HG03025 (cell line): ENCODE results near the gene CCDC88C.

Experiments used
- ATAC-seq: cut with Tn5 transposase; IDR thresholded peaks from one replicate; pipeline ENCODE4 v1.9.1; 2021; ENCODE audit warnings: mild to moderate bottlenecking, moderate library complexity; ENCODE audit not compliant: unreplicated experiment, low FRiP score

CCDC88C gene

GRCh38 chr14:91316761-91317160 is 100.9 kb downstream of the CCDC88C start:
- no peak for ATAC-seq

- peak; percentile 39 for ATAC-seq
These were observed 101.8 kb downstream of the CCDC88C start for GRCh38 chr14:91315844-91316267.

- no peak for ATAC-seq
These were observed 103.8 kb downstream of the CCDC88C start for GRCh38 chr14:91313852-91314251.

- no peak for ATAC-seq
These were observed 104.3 kb downstream of the CCDC88C start for GRCh38 chr14:91313154-91313850.

GRCh38 chr14:91311284-91311662 is 106.3 kb downstream of the CCDC88C start:
- ATAC-seq = no peak

GRCh38 chr14:91310606-91311283 is 106.9 kb downstream of the CCDC88C start:
- ATAC-seq = no peak

- no peak for ATAC-seq
These were observed 107.8 kb downstream of the CCDC88C start for GRCh38 chr14:91309756-91310280.

GRCh38 chr14:91308337-91308736 is 109.3 kb downstream of the CCDC88C start:
- no peak for ATAC-seq

- no peak for ATAC-seq
These were observed 110.0 kb downstream of the CCDC88C start for GRCh38 chr14:91307652-91308051.

GRCh38 chr14:91307046-91307445 is 110.6 kb downstream of the CCDC88C start:
- ATAC-seq = no peak

GRCh38 chr14:91306547-91306946 is 111.1 kb downstream of the CCDC88C start:
- ATAC-seq = no peak

- ATAC-seq = no peak
These were observed 111.8 kb downstream of the CCDC88C start for GRCh38 chr14:91305650-91306431.

- ATAC-seq = no peak
These were observed 113.7 kb downstream of the CCDC88C start for GRCh38 chr14:91303924-91304229.

- ATAC-seq = no peak
These were observed 114.3 kb downstream of the CCDC88C start for GRCh38 chr14:91303091-91303923.

- no peak for ATAC-seq
These were observed 115.2 kb downstream of the CCDC88C start for GRCh38 chr14:91302391-91302790.

- ATAC-seq = no peak
These were observed 116.7 kb downstream of the CCDC88C start for GRCh38 chr14:91300957-91301356.

- no peak for ATAC-seq
These were observed 117.2 kb downstream of the CCDC88C start for GRCh38 chr14:91300283-91300895.

- no peak for ATAC-seq
These were observed 118.2 kb downstream of the CCDC88C start for GRCh38 chr14:91299121-91300115.

- ATAC-seq = no peak
These were observed 119.0 kb downstream of the CCDC88C start for GRCh38 chr14:91298576-91298975.
